Esophagus muscularis mucosa (tissue), 4 donors: ENCODE results near the gene METTL6. TPM values are rescaled to one million over a fixed set of nuclear protein-coding genes. Genes with fewer than 3 reads are reported as not detected.
"Not testable (repeated sequence)": the region's sequence is repeated elsewhere in the genome, so short reads cannot be mapped to it uniquely, and the experiment has no call there.

Source experiments
- DNase-seq: peaks from one replicate; pipeline ENCODE4 v3.0.0-alpha.2; 2017; ENCODE audit errors: extremely low spot score
- H3K27ac ChIP-seq, 4 donors: fragments of 200-600 bp; sonication (generic); replicated peaks in 1 of 4; 1 replicate in 3 of 4; 2 replicates in 1 of 4; pipeline ENCODE4 v1.5.1; 2016 to 2019; ENCODE audit warnings: mild to moderate bottlenecking in 1 of 4
- H3K27me3 ChIP-seq, 4 donors: fragments of 200-600 bp; sonication (generic); one replicate each; pipeline versions ENCODE4 v1.5.1 to v1.6.0; 2016 to 2019
- H3K36me3 ChIP-seq, 4 donors: fragments of 200-600 bp; sonication (generic); one replicate each; pipeline ENCODE4 v1.5.1; 2016 to 2019
- H3K4me1 ChIP-seq, 4 donors: fragments of 200-600 bp; sonication (generic); one replicate each; pipeline ENCODE4 v1.5.1; 2016 to 2019
- H3K4me3 ChIP-seq, 4 donors: fragments of 200-600 bp; sonication (generic); 1 replicate in 2 of 4; 2 replicates in 2 of 4; pipeline ENCODE4 v1.5.1; 2016 to 2019; ENCODE audit warnings: mild to moderate bottlenecking in 4 of 4, moderate library complexity in 1 of 4
- H3K9me3 ChIP-seq, 4 donors: fragments of 200-600 bp; sonication (generic); 1 replicate in 3 of 4; 2 replicates in 1 of 4; pipeline ENCODE4 v1.5.1; 2016 to 2019
- CTCF ChIP-seq, 3 experiments: fragments of 200-600 bp in 2 of 3; fragments of 450-650 bp in 1 of 3; sonication (generic) in 2 of 3; IDR thresholded peaks; one replicate each; pipeline ENCODE4 v1.5.1; 2017 to 2019; ENCODE audit warnings: antibody characterized with exemption in 3 of 3, mild to moderate bottlenecking in 2 of 3, moderate library complexity in 1 of 3
- EP300 ChIP-seq: sonication (generic); formaldehyde crosslinking; IDR thresholded peaks from one replicate; pipeline ENCODE4 v1.6.1; 2017; ENCODE audit warnings: antibody characterized with exemption
- POLR2A ChIP-seq: fragments of 450-650 bp; IDR thresholded peaks from one replicate; pipeline ENCODE4 v1.6.1; 2017; ENCODE audit warnings: antibody characterized with exemption, moderate library complexity, mild to moderate bottlenecking, low read depth
- POLR2AphosphoS5 ChIP-seq, 2 donors: sonication (generic); formaldehyde crosslinking; IDR thresholded peaks; one replicate each; pipeline ENCODE4 v1.6.1; 2017; ENCODE audit warnings: antibody characterized with exemption in 2 of 2
- WGBS: methylation state at CpG from one replicate; pipeline ENCODE4 v1.1.5; 2018; 5-methylcytosine and 5-hydroxymethylcytosine counted together
- intact Hi-C: fragments of 100-400 bp; cut with DNase I; formaldehyde crosslinking; loops from one replicate; pipeline ENCODE4 v1.15.1; 2023
- total RNA-seq, 4 donors: library from RNA; depleted of rRNA; stranded (reverse); fragments of >200 nt; gene quantifications; one replicate each; pipeline versions ENCODE4 v1.1.0 to v1.2.1, GENCODE V29; 2016

Gene METTL6
- total RNA-seq, 4 donors from 2014 or later = 10.9 to 18.7 (median 11.8) TPM

- H3K27ac ChIP-seq = no peak overlapping the region
- H3K4me3 ChIP-seq = no peak overlapping the region
- no peaks in the 10 kb centered on the region for H3K27me3 ChIP-seq
- no peaks in the 10 kb centered on the region for H3K36me3 ChIP-seq
- no peak for DNase-seq
- H3K9me3 ChIP-seq = peaks cover 0 to 3% (median 0%) of the 10 kb centered on the region in 4 donors
- H3K4me1 ChIP-seq = peaks cover 0 to 5% (median 2%) of the 10 kb centered on the region in 4 donors
- TF ChIP-seq EP300 (no peak), POLR2A (no peak), CTCF (IDR thresholded peaks at IDR 0.05) (no peak), POLR2AphosphoS5 (IDR thresholded peaks at IDR 0.05) (no peak)
- intact Hi-C loops = no loop called here
- 92% methylated on average over 4 of the region's 4 CpGs for WGBS
Observed at GRCh38 chr3:15372918-15373317, 54.4 kb downstream of the METTL6 start.

- WGBS = 72% methylated on average over 6 of the region's 6 CpGs
Observed at GRCh38 chr3:15368561-15369135, 58.7 kb downstream of the METTL6 start.

GRCh38 chr3:15367059-15367458, 60.3 kb downstream of the METTL6 start:
- Histone ChIP-seq H3K4me3 (no peak overlapping the region), H3K36me3 (no peaks in the 10 kb centered on the region), H3K9me3 (peaks cover 0 to 3% (median 0%) of the 10 kb centered on the region in 4 donors), H3K27ac (no peak overlapping the region), H3K27me3 (no peaks in the 10 kb centered on the region), H3K4me1 (peaks cover 0 to 5% (median under 1%) of the 10 kb centered on the region in 4 donors)
- 48% methylated on average over 1 of the region's 1 CpG for WGBS
- no peak for DNase-seq
- TF ChIP-seq CTCF (IDR thresholded peaks at IDR 0.05) (no peak), EP300 (no peak), POLR2A (no peak), POLR2AphosphoS5 (IDR thresholded peaks at IDR 0.05) (no peak)
- intact Hi-C loops = no loop called here

More at GRCh38 chr3:15368561-15369135, 58.7 kb downstream of the METTL6 start:
- H3K36me3 ChIP-seq = no peaks in the 10 kb centered on the region
- no peak overlapping the region for H3K27ac ChIP-seq
- TF ChIP-seq CTCF (IDR thresholded peaks at IDR 0.05) (no peak), EP300 (no peak), POLR2AphosphoS5 (IDR thresholded peaks at IDR 0.05) (peak in 1 of 2 donors; percentile 12)
- no peak overlapping the region for H3K4me3 ChIP-seq
- DNase-seq = no peak
- no peaks in the 10 kb centered on the region for H3K27me3 ChIP-seq
- H3K9me3 ChIP-seq = peaks cover 0 to 3% (median 0%) of the 10 kb centered on the region in 4 donors
- H3K4me1 ChIP-seq = peaks cover 0 to 5% (median 0%) of the 10 kb centered on the region in 4 donors
- intact Hi-C loops = no loop called here

DNA sequence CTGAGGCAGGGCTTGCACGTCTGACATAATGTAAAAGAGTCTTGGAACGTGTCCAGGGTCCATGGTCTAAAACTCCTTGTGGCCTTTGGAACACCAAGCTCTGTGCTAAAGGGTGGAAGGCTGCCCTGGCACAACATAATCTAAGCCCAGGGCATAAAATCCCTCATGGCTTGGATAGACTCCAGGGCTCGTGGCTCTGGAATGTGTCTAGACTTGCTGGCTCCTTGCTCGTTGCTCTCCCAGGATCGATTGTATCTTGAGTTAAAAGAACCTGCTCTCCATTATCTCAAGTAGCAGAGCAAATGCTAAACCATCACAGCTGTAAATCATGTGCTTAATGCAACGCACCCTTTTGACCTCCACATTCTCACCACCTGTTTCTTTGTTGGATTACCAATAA, 63.3 kb downstream of the METTL6 start:
- H3K27me3 ChIP-seq, H3K36me3 ChIP-seq, intact Hi-C loops, DNase-seq, H3K27ac ChIP-seq, H3K9me3 ChIP-seq, H3K4me3 ChIP-seq, H3K4me1 ChIP-seq: not testable (repeated sequence)
- WGBS = 56% methylated on average over 6 of the region's 6 CpGs

- H3K36me3 ChIP-seq = no peaks in the 10 kb centered on the region
- H3K27ac ChIP-seq = peak overlapping the region in 2 of 4 donors; percentile 23 to 27
- peaks cover 0 to 10% (median 7%) of the 10 kb centered on the region in 4 donors for H3K4me1 ChIP-seq
- TF ChIP-seq POLR2A (no peak), POLR2AphosphoS5 (IDR thresholded peaks at IDR 0.05) (no peak), EP300 (no peak), CTCF (IDR thresholded peaks at IDR 0.05) (no peak)
- intact Hi-C loops = no loop called here
- 37% methylated on average over 11 of the region's 11 CpGs for WGBS
- no peaks in the 10 kb centered on the region for H3K9me3 ChIP-seq
- H3K27me3 ChIP-seq = no peaks in the 10 kb centered on the region
- no peak overlapping the region for H3K4me3 ChIP-seq
- no peak for DNase-seq
Observed at GRCh38 chr3:15361494-15362214, 65.7 kb downstream of the METTL6 start.
